MM.1S (cell line): ENCODE data around the gene MSI1.
"Not testable (repeated sequence)": the region's sequence is repeated elsewhere in the genome, so short reads cannot be mapped to it uniquely, and the experiment has no call there.

Source experiments
- DNase-seq: peaks from one replicate; pipeline ENCODE4 v3.0.0-alpha.2; 2015
- H2AFZ ChIP-seq: fragments of 300-600 bp; sonication (generic); 2 replicates; pipeline ENCODE4 v1.6.0; 2016; ENCODE audit warnings: antibody characterized with exemption, low read length
- H3F3A ChIP-seq: fragments of 300-600 bp; sonication (generic); 2 replicates; pipeline ENCODE4 v1.6.1; 2016; ENCODE audit warnings: mild to moderate bottlenecking, antibody characterized with exemption, low read length, moderate library complexity, mixed read lengths; ENCODE audit not compliant: insufficient read depth
- H3K27ac ChIP-seq: fragments of 300-600 bp; sonication (generic); 2 replicates; pipeline ENCODE4 v1.5.1; 2016; ENCODE audit warnings: mild to moderate bottlenecking, low read length
- H3K27me3 ChIP-seq: fragments of 300-600 bp; sonication (generic); replicated peaks from 2 replicates; pipeline ENCODE4 v1.6.0; 2016; ENCODE audit warnings: low read length; ENCODE audit not compliant: insufficient read depth
- H3K36me3 ChIP-seq: fragments of 300-600 bp; sonication (generic); replicated peaks from 2 replicates; pipeline ENCODE4 v1.6.1; 2016; ENCODE audit warnings: mild to moderate bottlenecking, low read length, mixed read lengths; ENCODE audit not compliant: insufficient read depth
- H3K4me1 ChIP-seq: fragments of 300-600 bp; sonication (generic); 2 replicates; pipeline ENCODE4 v1.6.1; 2016; ENCODE audit warnings: low read length, mixed read lengths
- H3K4me2 ChIP-seq: fragments of 300-600 bp; sonication (generic); 2 replicates; pipeline ENCODE4 v1.6.0; 2016; ENCODE audit warnings: low read depth, low read length
- H3K4me3 ChIP-seq: fragments of 300-600 bp; sonication (generic); 2 replicates; pipeline ENCODE4 v1.5.1; 2016; ENCODE audit warnings: low read length, mixed read lengths
- H3K79me2 ChIP-seq: fragments of 300-600 bp; sonication (generic); 2 replicates; pipeline ENCODE4 v1.6.1; 2016; ENCODE audit warnings: mixed run types, low read length, mixed read lengths
- H3K9ac ChIP-seq: fragments of 300-600 bp; sonication (generic); 2 replicates; pipeline ENCODE4 v1.6.1; 2016; ENCODE audit warnings: low read length, mixed read lengths
- H3K9me2 ChIP-seq: fragments of 300-600 bp; sonication (generic); replicated peaks from 2 replicates; pipeline ENCODE4 v1.6.1; 2016; ENCODE audit warnings: mild to moderate bottlenecking, low read length, mixed read lengths; ENCODE audit not compliant: insufficient read depth
- H3K9me3 ChIP-seq: fragments of 300-600 bp; sonication (generic); replicated peaks from 2 replicates; pipeline ENCODE4 v1.6.1; 2016; ENCODE audit warnings: mild to moderate bottlenecking, low read length, mixed read lengths; ENCODE audit not compliant: insufficient read depth
- H4K20me1 ChIP-seq: fragments of 300-600 bp; sonication (generic); 2 replicates; pipeline ENCODE4 v1.6.1; 2016; ENCODE audit warnings: mild to moderate bottlenecking, low read length, moderate library complexity, mixed read lengths; ENCODE audit not compliant: insufficient read depth
- EZH2 ChIP-seq: fragments of 300-600 bp; sonication (generic); optimal IDR thresholded peaks from 2 replicates; pipeline ENCODE3; 2017; ENCODE audit warnings: low read depth, mild to moderate bottlenecking, antibody characterized with exemption, low read length, mixed read lengths
- EZH2phosphoT487 ChIP-seq: fragments of 300-600 bp; sonication (generic); IDR thresholded peaks from 2 replicates; pipeline ENCODE4 v1.6.1; 2018; ENCODE audit warnings: antibody characterized with exemption, low read length
- TF ChIP-seq, protein P1 (sequence below): fragments of 300-600 bp; sonication (generic); IDR thresholded peaks from 2 replicates; pipeline ENCODE4 v1.5.1; 2016; ENCODE audit warnings: antibody characterized with exemption, low read length, mixed read lengths

The MSI1 gene

DNA sequence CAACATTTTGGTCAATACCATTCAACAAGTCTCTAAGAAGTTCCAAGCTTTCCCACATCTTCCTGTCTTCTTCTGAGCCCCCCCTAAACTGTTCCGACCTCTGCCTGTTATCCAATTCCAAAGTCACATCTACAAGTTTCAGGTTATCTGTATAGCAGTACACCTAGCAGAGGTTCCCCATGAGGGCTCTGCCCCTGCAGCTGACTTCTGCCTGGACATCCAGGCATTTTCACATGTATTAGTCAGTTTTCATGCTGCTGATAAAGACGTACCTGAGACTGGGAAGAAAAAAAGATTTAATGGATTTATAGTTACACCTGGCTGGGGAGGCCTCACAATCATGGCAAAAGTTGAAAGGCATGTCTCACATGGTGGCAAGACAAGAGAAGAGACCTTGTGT is 31.2 kb downstream of the MSI1 start:
- Histone ChIP-seq H3K27me3 (no peaks in the 10 kb centered on the region), H3K9me3 (no peaks in the 10 kb centered on the region), H3K4me3 (no peak overlapping the region), H3K79me2 (no peaks in the 10 kb centered on the region), H3K9ac (no peak overlapping the region), H3K27ac (no peak overlapping the region), H4K20me1 (no peaks in the 10 kb centered on the region), H3K9me2 (no peaks in the 10 kb centered on the region), H3F3A (no peaks in the 10 kb centered on the region), H3K4me1 (no peaks in the 10 kb centered on the region), H2AFZ (no peak overlapping the region), H3K36me3 (no peaks in the 10 kb centered on the region), H3K4me2 (no peak overlapping the region)
- TF ChIP-seq EZH2phosphoT487 = no peak
- no peak for TF ChIP-seq EZH2
- TF ChIP-seq, protein P1, sequence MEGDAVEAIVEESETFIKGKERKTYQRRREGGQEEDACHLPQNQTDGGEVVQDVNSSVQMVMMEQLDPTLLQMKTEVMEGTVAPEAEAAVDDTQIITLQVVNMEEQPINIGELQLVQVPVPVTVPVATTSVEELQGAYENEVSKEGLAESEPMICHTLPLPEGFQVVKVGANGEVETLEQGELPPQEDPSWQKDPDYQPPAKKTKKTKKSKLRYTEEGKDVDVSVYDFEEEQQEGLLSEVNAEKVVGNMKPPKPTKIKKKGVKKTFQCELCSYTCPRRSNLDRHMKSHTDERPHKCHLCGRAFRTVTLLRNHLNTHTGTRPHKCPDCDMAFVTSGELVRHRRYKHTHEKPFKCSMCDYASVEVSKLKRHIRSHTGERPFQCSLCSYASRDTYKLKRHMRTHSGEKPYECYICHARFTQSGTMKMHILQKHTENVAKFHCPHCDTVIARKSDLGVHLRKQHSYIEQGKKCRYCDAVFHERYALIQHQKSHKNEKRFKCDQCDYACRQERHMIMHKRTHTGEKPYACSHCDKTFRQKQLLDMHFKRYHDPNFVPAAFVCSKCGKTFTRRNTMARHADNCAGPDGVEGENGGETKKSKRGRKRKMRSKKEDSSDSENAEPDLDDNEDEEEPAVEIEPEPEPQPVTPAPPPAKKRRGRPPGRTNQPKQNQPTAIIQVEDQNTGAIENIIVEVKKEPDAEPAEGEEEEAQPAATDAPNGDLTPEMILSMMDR = no peak
- DNase-seq = no peak

DNA sequence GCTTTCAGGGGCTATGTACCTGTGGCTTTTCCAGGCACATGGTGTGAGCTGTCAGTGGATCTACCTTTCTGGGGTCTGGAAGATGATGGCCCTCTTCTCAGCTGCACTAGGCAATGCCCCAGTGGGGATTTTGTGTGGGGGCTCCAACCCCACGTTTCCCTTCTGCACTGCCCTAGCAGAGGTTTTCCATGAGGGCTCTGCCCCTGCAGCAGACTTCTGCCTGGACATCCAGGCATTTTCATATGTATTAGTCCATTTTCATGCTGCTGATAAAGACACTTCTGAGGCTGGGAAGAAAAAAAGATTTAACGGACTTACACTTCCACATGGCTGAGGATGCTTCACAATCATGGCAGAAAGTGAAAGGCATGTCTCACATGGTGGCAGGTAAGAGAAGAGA is 32.6 kb downstream of the MSI1 start:
- not testable (repeated sequence) for H3K9me3 ChIP-seq, H4K20me1 ChIP-seq, H3K4me3 ChIP-seq, H3K9me2 ChIP-seq, H3K79me2 ChIP-seq, H3K4me1 ChIP-seq, H3F3A ChIP-seq, H3K9ac ChIP-seq, H3K4me2 ChIP-seq, H3K27me3 ChIP-seq, DNase-seq, H2AFZ ChIP-seq, H3K27ac ChIP-seq, H3K36me3 ChIP-seq

DNA sequence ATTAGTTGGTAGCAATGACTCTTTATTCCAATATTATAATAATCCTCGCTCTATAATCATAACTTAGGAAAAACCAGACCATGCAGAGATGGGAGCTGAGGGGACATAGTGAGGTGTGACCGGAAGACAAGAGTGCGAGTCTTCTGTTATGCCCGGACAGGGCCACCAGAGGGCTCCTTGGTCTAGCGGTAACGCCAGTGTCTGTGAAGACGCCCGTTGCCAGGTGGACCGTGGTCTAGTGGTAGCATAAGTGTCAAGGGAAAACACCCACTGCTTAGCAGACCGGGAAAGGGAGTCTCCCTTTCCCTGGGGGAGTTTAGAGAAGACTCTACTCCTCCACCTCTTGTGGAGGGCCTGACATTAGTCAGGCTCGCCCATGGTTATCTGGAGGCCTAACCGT is 33.5 kb downstream of the MSI1 start:
- not testable (repeated sequence) for H3K79me2 ChIP-seq, H3K9me3 ChIP-seq, H3K4me1 ChIP-seq, H3K4me2 ChIP-seq, H3K9me2 ChIP-seq, H3K27me3 ChIP-seq, H3K4me3 ChIP-seq, H4K20me1 ChIP-seq, H3K9ac ChIP-seq, H3F3A ChIP-seq, H3K27ac ChIP-seq, H3K36me3 ChIP-seq, H2AFZ ChIP-seq
- TF ChIP-seq, protein P1 = peak; percentile 42
- DNase-seq = peak; percentile 53

DNA sequence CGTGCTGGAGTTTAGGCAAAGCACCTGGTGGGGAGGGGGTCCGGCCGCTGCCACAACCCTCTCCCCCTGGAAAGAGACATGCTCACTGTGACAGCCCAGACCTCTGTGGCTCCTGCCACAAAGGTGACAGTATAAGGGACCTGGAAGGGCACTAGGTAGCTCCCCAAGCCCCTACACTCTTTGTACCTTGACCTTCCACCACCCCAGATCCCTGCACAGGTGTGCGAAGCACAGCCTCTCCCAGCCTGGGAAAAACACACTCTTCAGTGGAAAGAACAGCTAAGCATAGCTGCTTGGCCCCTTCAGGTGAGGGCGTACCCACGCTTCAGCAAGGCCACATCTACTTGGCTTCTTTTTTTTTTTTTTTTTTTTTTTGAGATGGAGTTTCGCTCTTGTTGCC is 36.4 kb downstream of the MSI1 start:
- no peaks in the 10 kb centered on the region for H3F3A ChIP-seq
- no peaks in the 10 kb centered on the region for H3K4me1 ChIP-seq
- no peaks in the 10 kb centered on the region for H3K36me3 ChIP-seq
- H3K27me3 ChIP-seq = no peaks in the 10 kb centered on the region
- no peak for TF ChIP-seq EZH2phosphoT487
- TF ChIP-seq EZH2 = no peak
- TF ChIP-seq, protein P1 = no peak
- no peak overlapping the region for H3K4me2 ChIP-seq
- no peak for DNase-seq
- H3K79me2 ChIP-seq = no peaks in the 10 kb centered on the region
- no peak overlapping the region for H3K9ac ChIP-seq
- no peaks in the 10 kb centered on the region for H3K9me3 ChIP-seq
- H3K9me2 ChIP-seq = no peaks in the 10 kb centered on the region
- no peak overlapping the region for H3K27ac ChIP-seq
- H3K4me3 ChIP-seq = no peak overlapping the region
- H2AFZ ChIP-seq = no peak overlapping the region
- H4K20me1 ChIP-seq = no peaks in the 10 kb centered on the region
